G401 (cell line): Measurements from ENCODE around the gene DHX16. TPM values are rescaled to one million over a fixed set of nuclear protein-coding genes. Genes with fewer than 3 reads are reported as not detected.

Experiments used
- DNase-seq: peaks from one replicate; pipeline ENCODE4 v3.0.0-alpha.2; 2015; ENCODE audit warnings: low spot score
- in situ Hi-C: cut with HindIII; loops from 2 replicates; pipeline ENCODE4 v1.10.0; 2016; ENCODE audit warnings: low sequenced_read_pairs, mixed read lengths
- total RNA-seq: library from RNA; depleted of rRNA; stranded (reverse); fragments of >200 nt; shearing (Covaris generic); gene quantifications from 2 replicates; pipeline ENCODE4 v1.2.3, GENCODE V29; 2014

DHX16 gene
- total RNA-seq, 1 experiment from 2014 or later = 73.2 TPM

GRCh38 chr6:30646450-30647241 is 26.2 kb downstream of the DHX16 start, which contains the start of gene C6orf136:
Gene C6orf136 (plus strand): TSS chr6:30647133. CDS start chr6:30647232, 99 bp downstream.
- in situ Hi-C loops = no loop called here
- DNase-seq = peak; percentile 94

- peak; percentile 10 for DNase-seq
- in situ Hi-C loops = no loop called here
These were observed 26.8 kb downstream of the DHX16 start for GRCh38 chr6:30645989-30646388.

GRCh38 chr6:30644769-30645168 is 28.0 kb downstream of the DHX16 start:
- in situ Hi-C loops = no loop called here
- no peak for DNase-seq

- no peak for DNase-seq
- in situ Hi-C loops = no loop called here
These were observed 29.1 kb downstream of the DHX16 start for GRCh38 chr6:30643656-30644055.

GRCh38 chr6:30641048-30641447 is 31.8 kb downstream of the DHX16 start:
- DNase-seq = no peak
- in situ Hi-C loops = no loop called here

- in situ Hi-C loops = no loop called here
- DNase-seq = no peak
These were observed 32.3 kb downstream of the DHX16 start for GRCh38 chr6:30640481-30640880.

GRCh38 chr6:30635834-30636233 is 37.0 kb downstream of the DHX16 start:
- DNase-seq = no peak
- in situ Hi-C loops = no loop called here

- in situ Hi-C loops = no loop called here
- peak; percentile 89 for DNase-seq
These were observed 46.1 kb downstream of the DHX16 start, which contains the start of gene ATAT1 for GRCh38 chr6:30626484-30627366. Gene ATAT1 (plus strand): TSS chr6:30626874.

- in situ Hi-C loops = no loop called here
- no peak for DNase-seq
These were observed 47.3 kb downstream of the DHX16 start for GRCh38 chr6:30625511-30625910.

GRCh38 chr6:30619561-30619960 is 53.2 kb downstream of the DHX16 start:
- in situ Hi-C loops = no loop called here
- no peak for DNase-seq

- in situ Hi-C loops = no loop called here
- DNase-seq = no peak
These were observed 54.5 kb downstream of the DHX16 start for GRCh38 chr6:30618270-30618797.

- DNase-seq = peak; percentile 99
- in situ Hi-C loops = no loop called here
These were observed 55.1 kb downstream of the DHX16 start, which contains the start of gene MRPS18B for GRCh38 chr6:30617565-30618269. Gene MRPS18B (plus strand): TSS chr6:30617840. CDS start chr6:30617866, 26 bp downstream.

GRCh38 chr6:30616811-30617564 is 55.8 kb downstream of the DHX16 start, which contains the start of gene PPP1R10:
Gene PPP1R10 (minus strand): TSS chr6:30617243. CDS start chr6:30609944, 7,299 bp downstream.
- peak; percentile 100 for DNase-seq
- in situ Hi-C loops = no loop called here

GRCh38 chr6:30615958-30616810 is 56.6 kb downstream of the DHX16 start:
- in situ Hi-C loops = no loop called here
- peak; percentile 76 for DNase-seq

- in situ Hi-C loops = no loop called here
These were observed 57.4 kb downstream of the DHX16 start for GRCh38 chr6:30615219-30615957.

GRCh38 chr6:30614843-30615218 is 58.0 kb downstream of the DHX16 start:
- in situ Hi-C loops = no loop called here
- DNase-seq = peak; percentile 100

More at GRCh38 chr6:30615219-30615957, 57.4 kb downstream of the DHX16 start:
- peak; percentile 86 for DNase-seq
